H9 (cell line): ENCODE results near the gene PGA3. TPM values are rescaled to one million over a fixed set of nuclear protein-coding genes. Genes with fewer than 3 reads are reported as not detected.

Source experiments
- DNase-seq: peaks from one replicate; pipeline ENCODE4 v3.0.0-alpha.2; 2017
- H2AFZ ChIP-seq: one replicate; pipeline ENCODE4 v1.6.1; 2013; ENCODE audit warnings: mild to moderate bottlenecking, low read length, control low read depth, moderate library complexity
- H2AK5ac ChIP-seq: 2 replicates; pipeline ENCODE4 v1.6.1; 2013; ENCODE audit warnings: low read length, control low read depth, mixed read lengths; ENCODE audit not compliant: insufficient read length
- H2BK120ac ChIP-seq: one replicate; pipeline ENCODE4 v1.6.1; 2013; ENCODE audit warnings: low read depth, mild to moderate bottlenecking, low read length, control low read depth, inconsistent platforms; ENCODE audit not compliant: poor library complexity, severe bottlenecking
- H2BK12ac ChIP-seq: 2 replicates; pipeline ENCODE4 v1.6.1; 2013; ENCODE audit warnings: low read length, control low read depth, mixed read lengths, low read depth; ENCODE audit not compliant: insufficient read length
- H2BK15ac ChIP-seq: 2 replicates; pipeline ENCODE4 v1.6.1; 2013; ENCODE audit warnings: low read depth, low read length, control low read depth
- H2BK20ac ChIP-seq: one replicate; pipeline ENCODE4 v1.6.1; 2013; ENCODE audit warnings: low read depth, mild to moderate bottlenecking, low read length, control low read depth, inconsistent platforms; ENCODE audit not compliant: poor library complexity, severe bottlenecking
- H2BK5ac ChIP-seq: 2 replicates; pipeline ENCODE4 v1.6.1; 2013; ENCODE audit warnings: low read length, control low read depth, mixed read lengths; ENCODE audit not compliant: insufficient read length
- H3K14ac ChIP-seq: 2 replicates; pipeline ENCODE4 v1.6.1; 2013; ENCODE audit warnings: low read length, control low read depth; ENCODE audit not compliant: insufficient read depth
- H3K18ac ChIP-seq: 2 replicates; pipeline ENCODE4 v1.6.1; 2013; ENCODE audit warnings: low read depth, mild to moderate bottlenecking, mixed read lengths, low read length, control low read depth; ENCODE audit not compliant: insufficient read length
- H3K23ac ChIP-seq: 2 replicates; pipeline ENCODE4 v1.6.1; 2013; ENCODE audit warnings: low read length, control low read depth, mixed read lengths, low read depth; ENCODE audit not compliant: insufficient read length
- H3K23me2 ChIP-seq: 2 replicates; pipeline ENCODE4 v1.6.1; 2013; ENCODE audit warnings: low read depth, mild to moderate bottlenecking, mixed read lengths, low read length, control low read depth; ENCODE audit not compliant: insufficient read length, poor library complexity, severe bottlenecking
- H3K27ac ChIP-seq: 2 replicates; pipeline ENCODE4 v1.5.1; 2013; ENCODE audit warnings: low read length, control low read depth, mixed read lengths, low read depth; ENCODE audit not compliant: insufficient read length
- H3K27me3 ChIP-seq: 2 replicates; pipeline ENCODE4 v1.6.1; 2013; ENCODE audit warnings: low read length, control low read depth, inconsistent platforms; ENCODE audit not compliant: insufficient read depth
- H3K4ac ChIP-seq: 2 replicates; pipeline ENCODE4 v1.6.1; 2013; ENCODE audit warnings: low read depth, mild to moderate bottlenecking, control low read depth, inconsistent platforms, low read length, moderate library complexity
- H3K4me1 ChIP-seq: 2 replicates; pipeline ENCODE4 v1.6.1; 2013; ENCODE audit warnings: low read length, control low read depth, inconsistent platforms; ENCODE audit not compliant: insufficient read depth
- H3K4me2 ChIP-seq: 2 replicates; pipeline ENCODE4 v1.6.1; 2013; ENCODE audit warnings: low read length, control low read depth, mixed read lengths; ENCODE audit not compliant: insufficient read length, insufficient read depth
- H3K56ac ChIP-seq: 2 replicates; pipeline ENCODE4 v1.6.1; 2013; ENCODE audit warnings: low read depth, mild to moderate bottlenecking, mixed read lengths, low read length, control low read depth; ENCODE audit not compliant: insufficient read length
- H3K79me1 ChIP-seq: 2 replicates; pipeline ENCODE4 v1.6.1; 2013; ENCODE audit warnings: low read depth, mild to moderate bottlenecking, moderate library complexity, low read length, control low read depth, inconsistent platforms; ENCODE audit not compliant: insufficient read depth, poor library complexity, severe bottlenecking
- H3K79me2 ChIP-seq: 2 replicates; pipeline ENCODE4 v1.6.1; 2013; ENCODE audit warnings: low read length, control low read depth, inconsistent platforms; ENCODE audit not compliant: insufficient read depth
- H3K9ac ChIP-seq: 2 replicates; pipeline ENCODE4 v1.6.1; 2013; ENCODE audit warnings: low read length, control low read depth, mixed read lengths; ENCODE audit not compliant: insufficient read length; ENCODE audit errors: extremely low read depth
- H3K9me3 ChIP-seq: one replicate; pipeline ENCODE4 v1.6.1; 2013; ENCODE audit warnings: low read depth, low read length, inconsistent platforms; ENCODE audit not compliant: control insufficient read depth
- H3T11ph ChIP-seq: one replicate; pipeline ENCODE4 v1.6.1; 2013; ENCODE audit warnings: mild to moderate bottlenecking, low read length, control low read depth, inconsistent platforms
- H4K20me1 ChIP-seq: one replicate; pipeline ENCODE4 v1.6.1; 2013; ENCODE audit not compliant: control insufficient read depth, insufficient read length, insufficient read depth
- H4K5ac ChIP-seq: 2 replicates; pipeline ENCODE4 v1.6.1; 2013; ENCODE audit warnings: low read depth, mild to moderate bottlenecking, mixed read lengths, low read length, control low read depth; ENCODE audit not compliant: insufficient read length
- H4K8ac ChIP-seq: replicated peaks from 2 replicates; pipeline ENCODE4 v1.6.1; 2013; ENCODE audit warnings: low read length, control low read depth, mixed read lengths, low read depth; ENCODE audit not compliant: insufficient read length
- H4K91ac ChIP-seq: 2 replicates; pipeline ENCODE4 v1.6.1; 2013; ENCODE audit warnings: low read depth, mild to moderate bottlenecking, moderate library complexity, mixed read lengths, low read length, control low read depth; ENCODE audit not compliant: insufficient read length
- H3K27ac Mint-ChIP-seq, 3 experiments: 2 replicates in 2 of 3; 3 replicates in 1 of 3; pipeline ENCODE4 v1.8.0; 2020 to 2021; ENCODE audit warnings: mixed read lengths in 3 of 3, mild to moderate bottlenecking in 1 of 3, moderate library complexity in 1 of 3
- H3K27me3 Mint-ChIP-seq: 2 replicates; pipeline ENCODE4 v1.8.0; 2021; ENCODE audit warnings: low read depth, mild to moderate bottlenecking, moderate library complexity, mixed read lengths
- H3K36me3 Mint-ChIP-seq, 3 experiments: 2 replicates in 2 of 3; 3 replicates in 1 of 3; pipeline ENCODE4 v1.8.0; 2020 to 2021; ENCODE audit warnings: low read depth in 3 of 3, mixed read lengths in 3 of 3; ENCODE audit not compliant: insufficient read depth in 1 of 3
- H3K4me1 Mint-ChIP-seq, 2 experiments: 2 replicates each; pipeline ENCODE4 v1.8.0; 2020; ENCODE audit warnings: mixed read lengths in 2 of 2
- H3K4me3 Mint-ChIP-seq, 2 experiments: 2 replicates in 1 of 2; 3 replicates in 1 of 2; pipeline ENCODE4 v1.8.0; 2020 to 2021; ENCODE audit warnings: mild to moderate bottlenecking in 2 of 2, mixed read lengths in 2 of 2, moderate library complexity in 1 of 2
- H3K9me3 Mint-ChIP-seq, 2 experiments: 2 replicates in 1 of 2; 3 replicates in 1 of 2; pipeline ENCODE4 v1.8.0; 2020; ENCODE audit warnings: mild to moderate bottlenecking in 2 of 2, mixed read lengths in 2 of 2, moderate library complexity in 1 of 2
- WGBS: extraction: QIAGEN DNeasy Blood & Tissue Kit; methylation state at CpG from one replicate; pipeline ENCODE4 v1.1.7; 2013; ENCODE audit warnings: missing lambda C conversion rate, low lambda C conversion rate, mixed read lengths; ENCODE audit not compliant: insufficient read length; ENCODE audit errors: extremely low coverage; 5-methylcytosine and 5-hydroxymethylcytosine counted together
- total RNA-seq: library from RNA; stranded (reverse); gene quantifications from 2 replicates; pipeline ENCODE4 v1.2.1, GENCODE V29; 2021
- TF ChIP-seq, protein P1 (sequence below): fragments of 200-600 bp; sonication (generic); conservative IDR thresholded peaks from 3 replicates; pipeline ENCODE4 v1.8.0; 2021; ENCODE audit warnings: antibody characterized with exemption, mild to moderate bottlenecking

PGA3 gene
- total RNA-seq, 1 experiment from 2014 or later: not detected

DNA sequence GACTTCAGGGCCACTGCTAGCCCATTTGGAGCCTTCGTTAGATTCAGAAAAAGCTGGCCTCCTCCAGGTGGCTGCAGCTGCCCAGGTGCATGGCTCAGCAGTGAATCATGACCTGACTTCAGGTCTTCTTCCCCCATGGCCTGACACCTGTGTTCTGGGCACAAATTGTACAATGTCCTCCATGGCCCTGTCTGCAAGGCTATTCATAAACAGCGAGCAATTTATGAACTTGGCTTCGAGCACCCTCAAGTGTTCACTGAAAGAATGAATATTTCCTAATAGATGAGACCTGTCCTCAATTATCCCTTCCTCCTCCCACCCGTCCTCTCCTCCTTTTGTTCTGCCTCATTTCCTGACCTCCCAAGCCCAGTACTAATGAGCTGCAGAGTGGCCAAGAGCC is 29.9 kb upstream of the PGA3 start:
- no peaks in the 10 kb centered on the region for H3K4me1 ChIP-seq
- peaks cover 2 to 4% of the 10 kb centered on the region in 2 experiments; a peak in 2 of 5 replicates for H3K9me3 Mint-ChIP-seq

More for the DNA sequence above, 29.9 kb upstream of the PGA3 start:
- H3K4me2 ChIP-seq: no peak overlapping the region
- no CpG with 5 or more reads among the region's 4 CpGs for WGBS
- Mint-ChIP-seq H3K27ac (no peak overlapping the region), H3K27me3 (peaks cover 32% of the 10 kb centered on the region), H3K4me3 (no peak overlapping the region), H3K36me3 (no peaks in the 10 kb centered on the region; a peak in 1 of 7 replicates), H3K4me1 (no peaks in the 10 kb centered on the region)
- no peak overlapping the region for H2BK15ac ChIP-seq
- no peak overlapping the region for H2AFZ ChIP-seq
- no peaks in the 10 kb centered on the region for H3K79me2 ChIP-seq
- TF ChIP-seq, protein P1, sequence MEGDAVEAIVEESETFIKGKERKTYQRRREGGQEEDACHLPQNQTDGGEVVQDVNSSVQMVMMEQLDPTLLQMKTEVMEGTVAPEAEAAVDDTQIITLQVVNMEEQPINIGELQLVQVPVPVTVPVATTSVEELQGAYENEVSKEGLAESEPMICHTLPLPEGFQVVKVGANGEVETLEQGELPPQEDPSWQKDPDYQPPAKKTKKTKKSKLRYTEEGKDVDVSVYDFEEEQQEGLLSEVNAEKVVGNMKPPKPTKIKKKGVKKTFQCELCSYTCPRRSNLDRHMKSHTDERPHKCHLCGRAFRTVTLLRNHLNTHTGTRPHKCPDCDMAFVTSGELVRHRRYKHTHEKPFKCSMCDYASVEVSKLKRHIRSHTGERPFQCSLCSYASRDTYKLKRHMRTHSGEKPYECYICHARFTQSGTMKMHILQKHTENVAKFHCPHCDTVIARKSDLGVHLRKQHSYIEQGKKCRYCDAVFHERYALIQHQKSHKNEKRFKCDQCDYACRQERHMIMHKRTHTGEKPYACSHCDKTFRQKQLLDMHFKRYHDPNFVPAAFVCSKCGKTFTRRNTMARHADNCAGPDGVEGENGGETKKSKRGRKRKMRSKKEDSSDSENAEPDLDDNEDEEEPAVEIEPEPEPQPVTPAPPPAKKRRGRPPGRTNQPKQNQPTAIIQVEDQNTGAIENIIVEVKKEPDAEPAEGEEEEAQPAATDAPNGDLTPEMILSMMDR: no peak
- H4K5ac ChIP-seq: no peak overlapping the region
- no peak overlapping the region for H4K91ac ChIP-seq
- no peaks in the 10 kb centered on the region for H3K27me3 ChIP-seq
- H3K18ac ChIP-seq: no peak overlapping the region
- no peaks in the 10 kb centered on the region for H3K23me2 ChIP-seq
- no peaks in the 10 kb centered on the region for H3K9me3 ChIP-seq
- H3K9ac ChIP-seq: no peak overlapping the region
- H2BK20ac ChIP-seq: no peak overlapping the region
- H4K20me1 ChIP-seq: no peaks in the 10 kb centered on the region
- no peak overlapping the region for H4K8ac ChIP-seq
- no peak for DNase-seq
- no peaks in the 10 kb centered on the region for H3K79me1 ChIP-seq
- no peak overlapping the region for H3K56ac ChIP-seq
- no peak overlapping the region for H3K14ac ChIP-seq
- no peak overlapping the region for H3K27ac ChIP-seq
- no peak overlapping the region for H2BK12ac ChIP-seq
- no peak overlapping the region for H2AK5ac ChIP-seq
- H2BK120ac ChIP-seq: no peak overlapping the region
- no peak overlapping the region for H3K23ac ChIP-seq
- H2BK5ac ChIP-seq: no peak overlapping the region
- H3T11ph ChIP-seq: no peak overlapping the region
- no peak overlapping the region for H3K4ac ChIP-seq
